Stimulated activated CD4-positive, alpha-beta T cell treated with anti-CD3 and anti-CD28 coated beads, Interleukin-1b, Interleukin-23, amount 100 ng/mL, for 48 hours (primary cell): ENCODE data around the gene HGFAC.

Experiments used
- DNase-seq: peaks from one replicate; pipeline ENCODE4 v3.0.0-alpha.2; 2020

Gene HGFAC

DNA sequence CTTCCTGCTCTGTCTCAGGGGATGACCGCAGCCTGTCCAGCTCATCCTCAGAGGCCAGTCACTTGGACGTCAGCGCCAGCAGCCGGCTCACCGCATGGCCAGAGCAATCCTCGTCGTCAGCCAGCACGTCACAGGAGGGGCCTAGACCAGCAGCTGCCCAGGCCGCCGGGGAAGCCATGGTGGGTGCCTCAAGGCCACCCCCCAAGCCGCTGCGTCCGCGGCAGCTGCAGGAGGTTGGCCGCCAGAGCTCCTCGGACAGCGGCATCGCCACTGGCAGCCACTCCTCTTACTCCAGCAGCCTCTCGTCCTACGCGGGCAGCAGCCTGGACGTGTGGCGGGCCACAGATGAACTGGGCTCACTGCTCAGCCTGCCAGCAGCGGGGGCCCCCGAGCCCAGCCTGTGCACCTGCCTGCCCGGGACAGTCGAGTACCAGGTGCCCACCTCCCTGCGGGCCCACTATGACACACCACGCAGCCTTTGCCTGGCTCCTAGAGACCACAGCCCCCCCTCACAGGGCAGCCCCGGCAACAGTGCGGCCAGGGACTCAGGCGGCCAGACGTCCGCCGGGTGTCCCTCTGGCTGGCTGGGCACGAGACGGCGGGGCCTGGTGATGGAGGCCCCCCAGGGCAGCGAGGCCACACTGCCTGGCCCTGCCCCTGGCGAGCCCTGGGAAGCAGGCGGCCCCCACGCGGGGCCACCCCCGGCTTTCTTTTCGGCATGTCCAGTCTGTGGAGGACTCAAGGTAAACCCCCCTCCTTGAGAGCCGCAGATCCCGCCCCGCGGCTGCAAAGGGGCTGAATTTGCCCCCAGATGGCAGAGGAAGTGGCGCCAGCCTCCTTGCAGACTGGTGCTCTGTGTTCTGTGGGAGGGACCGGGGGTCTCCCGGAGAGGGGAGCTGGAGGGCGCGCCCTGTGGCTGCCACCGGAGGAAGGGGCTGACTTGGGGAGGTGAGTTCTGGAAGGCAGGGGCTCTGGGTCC, 51.3 kb downstream of the HGFAC start:
- no peak for DNase-seq

DNA sequence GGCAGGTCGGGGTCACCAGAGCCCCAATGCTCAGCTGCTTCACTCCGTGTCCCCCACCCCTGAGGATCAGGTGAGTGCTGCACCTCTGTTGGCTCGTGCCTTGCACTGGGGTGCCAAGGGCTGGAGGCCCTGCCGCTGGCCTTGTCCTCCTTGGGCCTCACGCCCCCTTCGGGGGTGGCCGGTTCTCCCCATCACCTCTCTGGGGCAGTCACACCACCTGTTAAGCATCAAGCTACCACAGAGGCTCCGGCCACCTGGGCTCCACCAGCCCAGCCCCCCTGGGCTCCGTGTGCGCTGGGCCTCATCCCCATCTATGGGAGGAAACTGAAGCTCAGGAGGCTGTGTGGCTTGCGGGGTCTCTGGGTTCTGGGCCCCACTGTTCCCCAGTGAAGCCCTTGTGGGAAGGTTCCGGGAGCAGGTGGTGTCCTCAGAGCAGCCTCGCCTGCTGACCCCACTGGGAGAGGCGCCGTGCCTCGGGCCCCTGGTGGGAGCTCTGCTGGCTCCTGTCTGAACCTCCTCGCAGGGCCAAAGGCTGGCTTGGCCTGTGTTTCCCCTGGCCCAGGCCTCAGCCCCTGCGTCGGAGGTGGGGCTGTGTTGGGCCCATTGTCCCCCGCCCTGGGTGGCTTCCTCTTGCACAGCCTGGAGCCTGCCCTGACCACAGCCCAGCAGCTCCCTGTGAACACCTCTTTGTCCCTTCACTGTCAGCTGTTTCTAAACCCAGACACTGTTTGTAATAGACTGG, 52.1 kb downstream of the HGFAC start:
- no peak for DNase-seq

DNA sequence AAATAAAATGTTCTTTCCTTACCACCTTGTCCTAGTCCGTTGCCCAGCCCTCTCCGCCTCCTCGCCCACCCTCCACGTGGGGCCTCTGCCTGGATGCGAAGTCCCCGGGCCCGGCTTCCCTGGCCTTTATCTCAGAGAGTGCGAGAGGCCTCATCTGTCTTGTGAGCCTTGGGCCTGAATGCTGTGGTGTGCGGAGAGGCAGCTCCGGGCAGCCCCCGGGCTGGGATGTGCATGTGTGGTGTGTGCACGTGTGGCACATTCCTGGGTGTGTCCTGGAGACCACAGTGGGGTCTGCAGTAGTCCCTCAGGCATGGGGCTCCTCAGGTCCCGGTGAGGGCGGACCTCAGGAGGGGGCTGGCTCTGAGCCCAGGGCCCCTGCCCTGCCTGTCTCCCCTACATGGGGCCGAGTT, 52.7 kb downstream of the HGFAC start:
- DNase-seq: no peak

DNA sequence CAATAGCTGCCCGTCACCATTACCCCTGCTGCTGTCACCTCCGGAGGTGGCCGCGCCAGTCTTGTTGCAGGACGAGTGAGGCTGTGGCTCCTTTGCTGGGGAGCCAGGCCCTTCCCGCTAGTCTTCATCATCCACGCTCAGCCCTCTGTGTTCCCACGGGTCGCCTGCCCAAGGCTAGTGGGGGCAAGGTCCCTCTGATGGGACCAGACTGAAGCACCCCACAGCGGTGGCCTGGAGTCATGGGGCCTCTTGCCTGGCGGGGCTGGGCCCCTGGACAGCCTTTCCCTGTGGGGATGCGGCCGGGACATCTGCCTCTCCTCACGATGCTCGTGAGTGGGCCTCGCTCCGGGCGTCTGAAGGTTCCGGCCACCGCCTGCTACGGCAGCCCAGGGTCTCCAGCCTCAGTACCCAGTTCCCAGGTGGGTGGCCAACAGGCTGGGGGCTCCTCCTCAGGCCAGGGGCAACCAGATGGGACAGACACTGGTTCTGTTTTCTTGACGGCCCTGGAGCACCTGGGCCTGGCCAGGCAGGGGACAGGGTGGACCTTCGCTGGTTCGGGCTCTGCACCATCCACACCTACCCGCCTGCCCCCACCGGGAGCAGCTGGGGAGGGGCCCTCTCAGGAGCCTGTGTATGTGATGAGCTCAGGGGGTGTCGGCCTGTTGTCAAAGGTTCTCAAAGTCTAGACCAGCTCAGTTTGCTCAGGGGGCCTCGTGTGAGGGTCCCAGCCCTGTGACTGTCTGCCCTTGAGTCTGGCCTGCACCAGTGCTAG, 53.6 kb downstream of the HGFAC start:
- no peak for DNase-seq

DNA sequence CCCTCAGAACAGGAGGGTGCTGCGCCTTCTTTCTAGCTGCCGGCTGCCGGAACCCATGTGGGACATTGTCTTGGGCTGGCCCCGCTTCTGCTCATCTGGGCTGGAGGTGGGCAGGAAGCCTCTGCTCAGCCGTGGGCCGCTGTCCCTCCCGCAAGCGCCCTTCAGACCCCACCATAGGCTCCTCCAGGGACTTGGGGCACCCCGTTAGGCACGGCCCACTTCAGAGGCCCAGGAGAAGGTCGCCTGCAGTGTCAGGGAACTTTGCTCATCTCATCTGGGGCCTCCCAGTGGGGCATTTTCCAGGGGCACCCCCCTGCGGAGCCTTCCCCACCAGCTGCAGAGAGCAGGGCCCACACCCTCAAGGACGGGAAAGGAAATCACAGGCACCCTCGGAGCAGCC, 54.3 kb downstream of the HGFAC start:
- no peak for DNase-seq

DNA sequence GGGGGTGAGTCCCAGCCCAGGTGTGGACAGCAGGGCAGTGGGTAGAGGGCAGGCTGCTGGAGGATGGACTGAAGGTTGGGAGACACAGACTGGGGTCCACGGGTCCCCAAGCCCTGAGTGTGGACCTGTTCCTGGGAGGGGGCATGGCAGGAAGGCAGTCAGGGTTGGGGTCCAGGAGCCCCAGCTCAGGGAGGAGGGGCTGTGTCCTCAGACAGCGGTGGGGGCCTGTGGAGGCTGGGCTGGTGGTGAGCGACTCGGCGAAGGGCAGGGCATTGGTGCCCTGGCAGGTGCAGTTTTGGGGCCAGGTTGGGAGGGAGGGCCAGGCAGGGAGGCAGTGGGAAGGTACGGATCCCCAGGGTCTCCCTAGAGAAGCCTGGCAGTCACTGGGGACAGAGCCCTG, 55.3 kb downstream of the HGFAC start:
- no peak for DNase-seq

DNA sequence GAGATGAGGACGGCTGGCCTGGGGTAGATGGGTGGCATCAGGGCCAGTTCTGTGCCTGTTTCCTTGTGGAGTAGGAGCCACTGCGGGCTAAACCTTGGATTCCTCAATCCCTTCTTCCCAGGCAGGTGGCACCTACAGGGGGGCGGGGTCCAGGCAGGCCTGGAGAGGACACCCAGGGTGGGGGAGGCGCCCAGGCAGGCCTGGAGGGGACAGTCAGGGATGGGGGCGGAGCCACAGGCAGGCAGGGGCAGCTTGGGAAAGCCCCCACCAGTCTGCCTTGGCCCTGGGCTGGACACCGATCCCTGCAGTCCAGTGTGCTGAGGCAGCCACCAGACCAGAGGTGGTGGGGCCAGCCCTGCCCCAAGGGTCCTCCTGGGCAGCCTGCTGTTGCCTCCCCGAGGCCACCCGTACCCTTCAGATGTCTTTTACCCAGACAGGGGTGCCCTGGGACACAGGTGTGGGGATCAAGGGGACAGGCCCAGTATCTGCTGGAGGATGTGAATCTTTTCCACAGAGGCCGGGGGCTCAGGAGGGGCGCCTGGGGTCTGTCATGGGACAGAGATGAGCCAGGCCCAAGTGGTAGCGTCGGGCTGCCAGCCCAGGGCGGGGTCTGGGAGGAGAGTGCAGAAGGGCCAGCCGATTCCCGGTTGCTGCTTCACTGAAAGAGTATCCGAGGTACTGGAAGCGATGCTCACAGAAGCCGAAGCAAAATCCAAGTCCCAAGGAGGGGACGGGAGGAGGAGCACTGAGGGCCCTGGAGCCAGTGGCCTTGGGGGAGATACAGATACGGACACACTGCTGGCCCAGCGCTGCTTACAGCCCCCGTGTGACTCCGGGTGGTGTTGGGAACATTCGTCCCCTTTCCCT, 56.0 kb downstream of the HGFAC start:
- DNase-seq: no peak

DNA sequence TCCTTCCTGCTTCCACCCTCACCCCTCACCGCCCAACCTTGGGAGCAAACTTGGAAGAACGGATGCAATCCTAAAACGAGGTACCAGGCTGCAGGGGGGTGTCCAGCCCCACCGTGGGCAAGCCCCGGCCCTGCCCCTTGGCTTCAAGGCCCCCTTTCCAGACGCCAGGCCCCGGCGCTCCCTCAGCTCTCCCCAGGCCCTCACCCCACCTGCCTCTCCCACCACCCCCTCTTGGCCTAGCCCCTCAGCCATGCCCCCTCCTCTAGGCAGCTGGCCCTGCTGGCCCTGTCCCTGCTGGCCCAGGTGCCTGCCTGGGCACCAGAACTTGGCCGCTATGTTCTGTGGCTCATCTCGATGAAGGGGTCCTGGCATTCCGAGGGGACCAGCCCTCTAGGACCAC, 56.6 kb downstream of the HGFAC start:
- DNase-seq: no peak
